Left ventricle myocardium inferior (tissue), 1 donor: ENCODE measurements around the gene DNAJC8. TPM values are rescaled to one million over a fixed set of nuclear protein-coding genes. Genes with fewer than 3 reads are reported as not detected.

ENCODE experiments used
- DNase-seq: peaks from one replicate; pipeline ENCODE4 v3.0.0-alpha.2; 2020
- H3K27ac ChIP-seq: fragments of 200-600 bp; replicated peaks from 2 replicates; pipeline ENCODE4 v1.8.0; 2021
- H3K27me3 ChIP-seq: fragments of 200-600 bp; 2 replicates; pipeline ENCODE4 v1.8.0; 2021; ENCODE audit warnings: low read depth
- H3K36me3 ChIP-seq: fragments of 200-600 bp; 2 replicates; pipeline ENCODE4 v1.8.0; 2021
- H3K4me1 ChIP-seq: fragments of 200-600 bp; 2 replicates; pipeline ENCODE4 v1.8.0; 2021
- H3K4me3 ChIP-seq: fragments of 200-600 bp; 2 replicates; pipeline ENCODE4 v1.8.0; 2021; ENCODE audit warnings: mild to moderate bottlenecking, moderate library complexity
- H3K9me3 ChIP-seq: fragments of 200-600 bp; replicated peaks from 2 replicates; pipeline ENCODE4 v1.8.0; 2021
- intact Hi-C: fragments of 100-400 bp; cut with micrococcal nuclease; formaldehyde crosslinking; loops from one replicate; pipeline ENCODE4 v1.11.0; 2022
- total RNA-seq: library from RNA; stranded (reverse); fragmentation: NEBNext Ultra II Directional; extraction: Animal tissue kit (Norgen Biotek cat#: 25700); gene quantifications from one replicate; pipeline ENCODE4 v1.2.1, GENCODE V29; 2021
- TF ChIP-seq, protein P1 (sequence below): fragments of 200-600 bp; IDR thresholded peaks from 2 replicates; pipeline ENCODE4 v1.8.0; 2021; ENCODE audit warnings: antibody characterized with exemption, mild to moderate bottlenecking, borderline replicate concordance
- donor health status: DM: no; HTN: yes; CAD: no; lungs with severe emphysema.

The DNAJC8 gene
- total RNA-seq, 1 donor from 2014 or later: 55.3 TPM

DNA sequence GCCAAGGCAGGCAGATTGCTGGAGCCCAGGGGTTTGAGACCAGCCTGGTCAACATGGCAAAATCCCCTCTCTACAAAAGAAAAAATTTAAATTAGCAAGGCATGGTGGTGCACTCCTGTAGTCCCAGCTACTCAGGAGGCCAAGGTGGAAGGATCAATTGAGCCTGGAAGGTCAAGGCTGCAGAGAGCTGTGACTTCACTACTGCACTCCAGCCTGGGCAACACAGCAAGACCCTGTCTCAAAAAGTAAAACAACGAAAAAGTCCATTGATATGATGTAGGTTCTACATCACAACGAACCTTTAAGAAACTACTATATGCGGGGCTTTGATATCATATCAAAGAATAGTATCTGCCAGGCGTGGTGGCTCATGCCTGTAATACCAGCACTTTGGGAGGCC, 77.2 kb downstream of the DNAJC8 start:
- Histone ChIP-seq H3K9me3 (no peaks in the 10 kb centered on the region), H3K4me3 (no peak overlapping the region), H3K27ac (peak overlapping the region; percentile 60), H3K27me3 (no peaks in the 10 kb centered on the region), H3K36me3 (no peaks in the 10 kb centered on the region), H3K4me1 (peaks cover 22% of the 10 kb centered on the region)
- intact Hi-C loops: no loop called here
- DNase-seq: no peak
- TF ChIP-seq, protein P1, sequence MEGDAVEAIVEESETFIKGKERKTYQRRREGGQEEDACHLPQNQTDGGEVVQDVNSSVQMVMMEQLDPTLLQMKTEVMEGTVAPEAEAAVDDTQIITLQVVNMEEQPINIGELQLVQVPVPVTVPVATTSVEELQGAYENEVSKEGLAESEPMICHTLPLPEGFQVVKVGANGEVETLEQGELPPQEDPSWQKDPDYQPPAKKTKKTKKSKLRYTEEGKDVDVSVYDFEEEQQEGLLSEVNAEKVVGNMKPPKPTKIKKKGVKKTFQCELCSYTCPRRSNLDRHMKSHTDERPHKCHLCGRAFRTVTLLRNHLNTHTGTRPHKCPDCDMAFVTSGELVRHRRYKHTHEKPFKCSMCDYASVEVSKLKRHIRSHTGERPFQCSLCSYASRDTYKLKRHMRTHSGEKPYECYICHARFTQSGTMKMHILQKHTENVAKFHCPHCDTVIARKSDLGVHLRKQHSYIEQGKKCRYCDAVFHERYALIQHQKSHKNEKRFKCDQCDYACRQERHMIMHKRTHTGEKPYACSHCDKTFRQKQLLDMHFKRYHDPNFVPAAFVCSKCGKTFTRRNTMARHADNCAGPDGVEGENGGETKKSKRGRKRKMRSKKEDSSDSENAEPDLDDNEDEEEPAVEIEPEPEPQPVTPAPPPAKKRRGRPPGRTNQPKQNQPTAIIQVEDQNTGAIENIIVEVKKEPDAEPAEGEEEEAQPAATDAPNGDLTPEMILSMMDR: no peak

DNA sequence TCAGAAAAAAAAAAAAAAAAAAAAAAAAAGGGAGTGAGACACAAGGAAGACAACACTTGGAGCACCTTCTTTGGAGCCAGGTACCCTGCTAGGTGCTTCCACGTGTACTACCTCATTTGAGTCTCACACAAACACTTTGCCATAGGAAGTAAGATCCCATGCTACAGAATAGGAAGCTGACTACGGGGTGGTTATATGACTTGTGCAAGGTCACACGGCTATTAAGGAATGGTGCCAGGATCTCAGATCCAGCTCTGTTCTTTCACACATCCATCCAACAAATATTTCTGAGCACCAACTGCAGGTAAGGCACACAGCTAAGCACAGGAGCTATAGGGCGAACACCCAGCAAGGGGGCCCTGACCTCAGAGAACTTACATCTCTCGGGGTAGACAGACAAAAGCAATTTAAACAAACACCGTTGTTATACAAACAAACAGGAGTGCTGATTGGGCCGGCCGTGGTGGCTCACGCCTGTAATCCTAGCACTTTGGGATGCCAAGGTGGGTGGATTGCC, 78.7 kb downstream of the DNAJC8 start:
- no peak overlapping the region for H3K4me3 ChIP-seq
- peak overlapping the region; percentile 60 for H3K27ac ChIP-seq
- no peaks in the 10 kb centered on the region for H3K27me3 ChIP-seq
- TF ChIP-seq, protein P1: no peak
- H3K4me1 ChIP-seq: peaks cover 17% of the 10 kb centered on the region
- intact Hi-C loops: no loop called here
- H3K9me3 ChIP-seq: no peaks in the 10 kb centered on the region
- H3K36me3 ChIP-seq: no peaks in the 10 kb centered on the region
- no peak for DNase-seq

Other genes with a start within 250 kb of the DNAJC8 start
- 16.9 TPM for gene EYA3, start 144.4 kb downstream of the DNAJC8 start, total RNA-seq
- 1.5 TPM for gene PTAFR, start 56.3 kb downstream of the DNAJC8 start, total RNA-seq
- 430 TPM for gene ATP5IF1, start 3.1 kb upstream of the DNAJC8 start, total RNA-seq
- 3.0 TPM for gene SESN2, start 26.5 kb upstream of the DNAJC8 start, total RNA-seq
- 10.8 TPM for gene MED18, start 96.0 kb upstream of the DNAJC8 start, total RNA-seq
- 13.6 TPM for gene PHACTR4, start 136.7 kb upstream of the DNAJC8 start, total RNA-seq